ENCODE data around the gene IRX4.

IRX4 gene

GRCh38 chr5:1921711-1922110 is 39.0 kb upstream of the IRX4 start:
- no peak for TF ChIP-seq CTCF (IDR thresholded peaks at IDR 0.05; ENCODE audit: unreplicated experiment in 3 of 3)
- H3K27ac Mint-ChIP-seq: no peak overlapping the region
- peaks cover 49% of the 10 kb centered on the region for H3K27me3 Mint-ChIP-seq (ENCODE audit: low read depth)

GRCh38 chr5:1919750-1920149 is 37.0 kb upstream of the IRX4 start:
- Mint-ChIP-seq H3K27ac (no peak overlapping the region), H3K9me3 (peaks cover 3% of the 10 kb centered on the region), H3K4me3 (no peak overlapping the region), H3K4me1 (no peaks in the 10 kb centered on the region), H3K36me3 (ENCODE audit: low read depth) (no peaks in the 10 kb centered on the region), H3K27me3 (ENCODE audit: low read depth) (peaks cover 42% of the 10 kb centered on the region)
- TF ChIP-seq CTCF (IDR thresholded peaks at IDR 0.05; ENCODE audit: unreplicated experiment in 3 of 3): no peak

More at GRCh38 chr5:1921711-1922110, 39.0 kb upstream of the IRX4 start:
- Mint-ChIP-seq H3K4me3 (no peak overlapping the region), H3K36me3 (ENCODE audit: low read depth) (no peaks in the 10 kb centered on the region), H3K9me3 (peaks cover 3% of the 10 kb centered on the region), H3K4me1 (no peaks in the 10 kb centered on the region)

GRCh38 chr5:1919209-1919566 is 36.5 kb upstream of the IRX4 start:
- Mint-ChIP-seq H3K27ac (no peak overlapping the region), H3K4me3 (no peak overlapping the region), H3K36me3 (ENCODE audit: low read depth) (no peaks in the 10 kb centered on the region), H3K9me3 (peaks cover 5% of the 10 kb centered on the region), H3K27me3 (ENCODE audit: low read depth) (peaks cover 42% of the 10 kb centered on the region), H3K4me1 (no peaks in the 10 kb centered on the region)
- TF ChIP-seq CTCF (IDR thresholded peaks at IDR 0.05; ENCODE audit: unreplicated experiment in 3 of 3): no peak

GRCh38 chr5:1918488-1919208 is 35.9 kb upstream of the IRX4 start:
- Mint-ChIP-seq H3K36me3 (ENCODE audit: low read depth) (no peaks in the 10 kb centered on the region), H3K27me3 (ENCODE audit: low read depth) (peaks cover 41% of the 10 kb centered on the region), H3K27ac (no peak overlapping the region), H3K4me3 (no peak overlapping the region), H3K4me1 (no peaks in the 10 kb centered on the region), H3K9me3 (peaks cover 10% of the 10 kb centered on the region)
- no peak for TF ChIP-seq CTCF (IDR thresholded peaks at IDR 0.05; ENCODE audit: unreplicated experiment in 3 of 3)

- no peak for TF ChIP-seq CTCF (IDR thresholded peaks at IDR 0.05; ENCODE audit: unreplicated experiment in 3 of 3)
- Mint-ChIP-seq H3K4me1 (no peaks in the 10 kb centered on the region), H3K27me3 (ENCODE audit: low read depth) (peaks cover 46% of the 10 kb centered on the region), H3K27ac (no peak overlapping the region), H3K4me3 (no peak overlapping the region), H3K36me3 (ENCODE audit: low read depth) (no peaks in the 10 kb centered on the region), H3K9me3 (peaks cover 10% of the 10 kb centered on the region)
Measured at GRCh38 chr5:1917830-1918487, 35.2 kb upstream of the IRX4 start.
